Effector memory CD4-positive, alpha-beta T cell (primary cell): ENCODE data around the gene TTLL5.

Experiments used
- DNase-seq, 3 donors: peaks; one replicate each; pipeline ENCODE4 v3.0.0-alpha.2; 2020
- H3K27ac ChIP-seq: 2 replicates; pipeline ENCODE4 v1.7.0; 2013; ENCODE audit warnings: mild to moderate bottlenecking, low read length, moderate library complexity; ENCODE audit not compliant: insufficient read depth, poor library complexity, severe bottlenecking
- H3K27me3 ChIP-seq: replicated peaks from 2 replicates; pipeline ENCODE4 v1.7.0; 2013; ENCODE audit warnings: mild to moderate bottlenecking, low read length; ENCODE audit not compliant: insufficient read depth, control insufficient read depth, poor library complexity, severe bottlenecking
- H3K36me3 ChIP-seq: 2 replicates; pipeline ENCODE4 v1.7.0; 2013; ENCODE audit warnings: mild to moderate bottlenecking, low read length, moderate library complexity; ENCODE audit not compliant: control insufficient read depth, insufficient read depth
- H3K4me1 ChIP-seq: 2 replicates; pipeline ENCODE4 v1.7.0; 2013; ENCODE audit warnings: low read length, mild to moderate bottlenecking; ENCODE audit not compliant: control insufficient read depth, insufficient read depth, poor library complexity, severe bottlenecking
- H3K4me3 ChIP-seq: 2 replicates; pipeline ENCODE4 v1.7.0; 2013; ENCODE audit warnings: low read length, low read depth, mild to moderate bottlenecking; ENCODE audit not compliant: insufficient read depth, poor library complexity, severe bottlenecking
- H3K9me3 ChIP-seq: 2 replicates; pipeline ENCODE4 v1.7.0; 2013; ENCODE audit warnings: mild to moderate bottlenecking, low read length, moderate library complexity; ENCODE audit not compliant: control insufficient read depth

Gene TTLL5

DNA sequence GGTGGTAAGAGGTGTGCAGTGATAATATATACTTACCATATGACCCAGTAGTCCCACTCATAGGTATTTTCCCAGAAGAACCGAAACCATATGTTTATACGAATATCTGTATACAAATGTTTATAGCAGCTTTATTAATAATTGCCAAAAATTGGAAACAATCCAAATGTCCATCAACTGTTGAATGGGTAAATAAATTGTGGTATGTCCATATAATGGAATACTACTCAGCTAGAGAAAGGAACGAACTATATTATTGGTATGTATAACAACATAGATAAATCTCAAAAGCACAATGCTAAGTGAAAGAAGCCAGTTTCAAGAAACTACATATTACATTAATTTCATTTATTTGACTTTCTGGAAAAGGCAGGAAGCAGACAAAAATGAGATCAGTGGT lies 66.1 kb downstream of the TTLL5 start:
- no peak for DNase-seq
- Histone ChIP-seq H3K36me3 (peaks cover 7% of the 10 kb centered on the region), H3K27me3 (no peaks in the 10 kb centered on the region), H3K27ac (no peak overlapping the region), H3K9me3 (no peaks in the 10 kb centered on the region), H3K4me3 (no peak overlapping the region), H3K4me1 (no peaks in the 10 kb centered on the region)

- Histone ChIP-seq H3K4me1 (no peaks in the 10 kb centered on the region), H3K27ac (no peak overlapping the region)
- no peak for DNase-seq
Observed at GRCh38 chr14:75732888-75733287, 71.8 kb downstream of the TTLL5 start.

DNA sequence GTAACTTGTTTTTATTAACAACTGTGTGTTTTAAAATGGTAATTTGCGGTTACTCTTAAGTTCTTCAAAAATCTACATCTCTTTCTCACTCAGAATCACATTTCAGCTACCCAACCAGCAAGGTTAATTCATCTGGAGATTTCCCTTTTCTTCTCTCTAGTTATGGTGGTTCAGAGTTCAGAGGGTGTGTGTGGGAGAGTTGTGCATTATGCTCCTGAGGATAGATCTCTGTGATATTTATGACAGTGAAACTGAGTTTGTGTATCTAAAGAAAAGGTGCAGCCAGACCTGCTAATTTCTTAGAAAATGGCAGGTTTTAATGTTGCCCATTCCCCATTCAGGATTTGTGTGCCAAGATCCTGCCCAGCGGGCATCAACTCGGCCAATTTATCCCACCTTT lies 73.8 kb downstream of the TTLL5 start:
- Histone ChIP-seq H3K9me3 (no peaks in the 10 kb centered on the region), H3K4me3 (no peak overlapping the region), H3K4me1 (no peaks in the 10 kb centered on the region), H3K27ac (no peak overlapping the region), H3K27me3 (no peaks in the 10 kb centered on the region), H3K36me3 (peaks cover 4% of the 10 kb centered on the region)
- no peak for DNase-seq

More at GRCh38 chr14:75732888-75733287, 71.8 kb downstream of the TTLL5 start:
- Histone ChIP-seq H3K27me3 (no peaks in the 10 kb centered on the region), H3K4me3 (no peak overlapping the region), H3K9me3 (no peaks in the 10 kb centered on the region), H3K36me3 (peaks cover 4% of the 10 kb centered on the region)

DNA sequence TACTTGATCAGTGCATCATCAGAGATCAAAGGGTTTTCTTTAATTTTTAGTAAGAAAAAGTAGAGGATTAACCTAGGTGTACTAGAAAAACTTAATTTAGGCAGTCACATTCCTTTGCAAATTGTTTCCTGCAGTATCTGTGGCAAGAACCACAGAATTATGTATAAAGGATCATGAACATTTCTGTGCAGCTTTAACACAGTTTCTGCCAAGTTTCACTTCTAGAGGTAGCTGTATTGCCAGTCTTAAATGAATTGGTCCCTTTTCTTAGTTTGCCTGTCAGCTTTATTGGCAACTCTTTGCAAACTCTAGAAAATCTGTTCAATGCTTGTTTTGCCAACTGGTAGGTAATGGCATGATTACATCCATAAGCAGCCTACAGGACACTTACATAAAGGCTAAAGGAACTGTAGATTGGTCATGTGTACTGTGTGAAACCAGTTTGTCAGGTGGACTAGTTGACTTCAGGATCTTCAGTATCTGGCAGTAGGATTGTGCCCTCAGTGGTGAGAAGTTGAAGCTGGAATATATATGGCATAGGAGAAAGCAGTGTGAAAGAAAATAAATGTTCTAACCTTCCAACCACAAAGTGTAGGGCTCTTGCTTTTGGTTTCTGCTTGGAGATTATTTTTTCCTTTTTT lies 75.9 kb downstream of the TTLL5 start:
- no peaks in the 10 kb centered on the region for H3K9me3 ChIP-seq
- no peak for DNase-seq
- no peaks in the 10 kb centered on the region for H3K4me1 ChIP-seq
- H3K4me3 ChIP-seq = no peak overlapping the region
- no peak overlapping the region for H3K27ac ChIP-seq
- no peaks in the 10 kb centered on the region for H3K27me3 ChIP-seq
- H3K36me3 ChIP-seq = peaks cover 4% of the 10 kb centered on the region

- H3K4me1 ChIP-seq = no peaks in the 10 kb centered on the region
- no peak for DNase-seq
- no peak overlapping the region for H3K27ac ChIP-seq
- H3K36me3 ChIP-seq = peaks cover 4% of the 10 kb centered on the region
- H3K9me3 ChIP-seq = no peaks in the 10 kb centered on the region
- no peak overlapping the region for H3K4me3 ChIP-seq
- no peaks in the 10 kb centered on the region for H3K27me3 ChIP-seq
Observed at GRCh38 chr14:75738192-75738591, 77.1 kb downstream of the TTLL5 start.

- H3K4me1 ChIP-seq = no peaks in the 10 kb centered on the region
- no peak for DNase-seq
- peaks cover 17% of the 10 kb centered on the region for H3K36me3 ChIP-seq
- H3K4me3 ChIP-seq = no peak overlapping the region
- H3K27me3 ChIP-seq = no peaks in the 10 kb centered on the region
- no peak overlapping the region for H3K27ac ChIP-seq
- H3K9me3 ChIP-seq = no peaks in the 10 kb centered on the region
Observed at GRCh38 chr14:75742867-75743266, 81.8 kb downstream of the TTLL5 start.

- no peak for DNase-seq
- no peaks in the 10 kb centered on the region for H3K27me3 ChIP-seq
- H3K4me1 ChIP-seq = no peaks in the 10 kb centered on the region
- no peak overlapping the region for H3K27ac ChIP-seq
- no peaks in the 10 kb centered on the region for H3K9me3 ChIP-seq
- no peak overlapping the region for H3K4me3 ChIP-seq
- H3K36me3 ChIP-seq = peaks cover 21% of the 10 kb centered on the region
Observed at GRCh38 chr14:75747899-75748298, 86.9 kb downstream of the TTLL5 start.

GRCh38 chr14:75748336-75748735 lies 87.3 kb downstream of the TTLL5 start:
- H3K27ac ChIP-seq = no peak overlapping the region
- no peak for DNase-seq
- no peaks in the 10 kb centered on the region for H3K27me3 ChIP-seq
- no peaks in the 10 kb centered on the region for H3K4me1 ChIP-seq
- peaks cover 24% of the 10 kb centered on the region for H3K36me3 ChIP-seq
- no peaks in the 10 kb centered on the region for H3K9me3 ChIP-seq
- H3K4me3 ChIP-seq = no peak overlapping the region

GRCh38 chr14:75751296-75751695 lies 90.2 kb downstream of the TTLL5 start:
- no peaks in the 10 kb centered on the region for H3K27me3 ChIP-seq
- no peak for DNase-seq
- H3K4me1 ChIP-seq = no peaks in the 10 kb centered on the region
- no peak overlapping the region for H3K4me3 ChIP-seq
- H3K9me3 ChIP-seq = no peaks in the 10 kb centered on the region
- H3K36me3 ChIP-seq = peaks cover 17% of the 10 kb centered on the region
- no peak overlapping the region for H3K27ac ChIP-seq

DNA sequence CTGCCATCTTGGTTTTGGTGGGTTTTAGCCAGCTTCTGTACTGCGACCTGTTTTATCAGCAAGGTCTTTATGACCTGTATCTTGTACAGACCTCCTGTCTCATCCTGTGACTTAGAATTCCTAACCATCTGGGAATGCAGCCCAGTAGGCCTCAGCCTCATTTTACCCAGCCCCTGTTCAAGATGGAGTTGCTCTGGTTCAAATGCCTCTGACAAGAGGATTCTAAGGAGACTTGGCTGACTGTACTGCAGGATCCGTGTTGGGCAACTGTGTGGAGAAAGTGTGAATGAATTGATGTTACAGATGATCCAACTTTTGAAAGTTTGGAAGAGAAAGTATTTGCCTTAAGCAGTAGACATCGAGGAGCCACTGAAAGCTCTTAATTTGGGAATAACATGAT lies 91.0 kb downstream of the TTLL5 start:
- Histone ChIP-seq H3K4me3 (no peak overlapping the region), H3K27ac (no peak overlapping the region), H3K4me1 (no peaks in the 10 kb centered on the region), H3K9me3 (no peaks in the 10 kb centered on the region), H3K27me3 (no peaks in the 10 kb centered on the region), H3K36me3 (peaks cover 12% of the 10 kb centered on the region)
- DNase-seq = no peak
